ENCODE measurements around the gene TTI1.
"Not testable (repeated sequence)": the region's sequence is repeated elsewhere in the genome, so short reads cannot be mapped to it uniquely, and the experiment has no call there.

The TTI1 gene

DNA sequence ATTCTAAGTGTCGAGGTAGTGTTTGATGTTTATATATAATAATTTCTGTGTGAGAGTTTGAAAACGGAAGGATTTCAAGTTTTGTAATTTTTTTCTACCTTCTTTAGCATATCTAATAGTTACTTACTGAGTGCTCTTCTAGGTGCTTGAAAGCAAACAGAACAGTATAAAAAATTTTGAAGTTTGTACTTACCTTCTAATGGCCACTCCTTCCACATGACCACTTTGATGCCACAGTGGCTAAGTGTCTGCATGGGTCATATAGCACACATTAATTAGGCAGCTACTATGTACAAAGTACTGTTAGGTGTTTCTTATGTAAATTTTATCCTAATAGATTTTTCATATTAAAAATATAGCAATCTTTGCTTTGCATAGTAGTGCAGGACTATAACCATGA, 21.4 kb upstream of the TTI1 start:
- no peak for DNase-seq

DNA sequence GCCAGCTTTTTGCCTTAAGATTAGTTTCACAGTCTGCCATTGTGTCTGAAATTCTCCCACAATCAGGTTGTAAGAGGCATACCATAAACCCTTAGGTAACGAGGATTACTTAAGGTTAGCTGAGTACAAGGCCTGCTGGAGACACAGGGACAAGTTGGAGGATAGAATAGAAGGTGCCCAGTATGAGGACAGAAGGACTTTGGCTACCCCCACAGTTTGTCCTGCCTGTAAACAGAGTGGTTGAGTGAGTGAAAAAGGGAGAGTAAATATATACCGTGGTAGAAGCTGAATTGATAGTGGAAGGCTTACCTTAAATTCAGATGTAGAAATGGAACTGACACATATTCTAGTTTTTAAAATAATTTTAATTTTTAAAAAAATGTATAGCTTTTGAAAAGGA, 19.6 kb upstream of the TTI1 start:
- DNase-seq = no peak

- no peak for DNase-seq
Measured at GRCh38 chr20:38050686-38051085, 17.4 kb upstream of the TTI1 start.

DNA sequence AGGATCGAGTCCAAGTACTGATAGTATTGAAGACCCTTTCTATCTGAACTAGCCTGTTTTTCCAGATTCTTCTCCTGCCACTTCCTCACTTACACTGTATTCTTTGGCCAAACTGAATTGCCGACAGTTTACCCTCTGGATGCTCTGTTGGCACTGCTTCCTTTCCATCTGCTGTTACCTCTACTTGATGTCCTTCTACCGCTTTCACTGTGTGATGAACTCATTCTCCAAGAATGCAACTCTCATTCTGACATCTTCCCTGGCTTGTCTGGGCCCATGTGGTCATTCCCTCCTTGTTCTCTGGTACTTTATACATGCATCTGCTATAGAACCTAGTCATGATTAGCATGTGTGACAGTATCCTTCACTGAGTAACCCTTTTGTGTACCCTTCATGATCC, 16.5 kb upstream of the TTI1 start:
- no peak for DNase-seq

DNA sequence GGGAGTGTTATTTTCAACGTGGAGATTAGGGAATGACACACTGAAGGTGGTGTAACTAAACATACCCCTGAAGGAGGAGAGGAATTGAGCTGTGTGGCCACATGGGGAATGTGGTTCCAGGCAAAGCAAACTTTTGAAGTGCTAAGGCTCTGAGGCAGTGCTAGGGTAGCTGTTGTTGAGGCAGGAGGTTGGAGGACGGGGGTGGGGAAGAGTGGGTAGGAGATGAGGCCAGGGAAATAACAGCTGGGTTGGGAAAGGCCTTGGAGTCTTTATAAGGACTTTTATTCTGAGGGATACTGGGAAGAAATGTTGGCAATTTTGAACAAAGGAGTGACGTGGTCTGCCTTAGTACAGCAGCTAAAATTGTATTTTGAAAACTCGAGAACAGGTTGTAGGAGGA, 13.3 kb upstream of the TTI1 start:
- DNase-seq = no peak

DNA sequence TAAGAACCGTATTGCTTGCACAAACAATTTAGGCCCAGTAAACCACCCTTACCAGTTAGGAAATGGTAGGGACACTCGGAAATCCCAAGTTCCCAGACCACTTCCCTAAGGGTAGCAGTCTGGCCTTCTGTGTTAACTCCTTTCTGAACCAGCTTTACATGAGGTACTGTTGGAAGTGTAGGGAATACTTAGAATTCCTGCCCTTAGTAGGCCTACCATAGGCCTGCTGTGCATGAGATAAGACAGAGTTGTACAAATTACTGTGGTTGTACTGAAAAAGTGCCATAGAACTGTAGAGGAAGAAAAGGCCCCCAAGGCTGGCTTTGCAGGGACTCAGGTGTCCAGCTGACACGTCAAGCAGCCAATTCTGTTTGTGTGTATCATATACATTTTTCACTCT, 11.4 kb upstream of the TTI1 start:
- no peak for DNase-seq

DNA sequence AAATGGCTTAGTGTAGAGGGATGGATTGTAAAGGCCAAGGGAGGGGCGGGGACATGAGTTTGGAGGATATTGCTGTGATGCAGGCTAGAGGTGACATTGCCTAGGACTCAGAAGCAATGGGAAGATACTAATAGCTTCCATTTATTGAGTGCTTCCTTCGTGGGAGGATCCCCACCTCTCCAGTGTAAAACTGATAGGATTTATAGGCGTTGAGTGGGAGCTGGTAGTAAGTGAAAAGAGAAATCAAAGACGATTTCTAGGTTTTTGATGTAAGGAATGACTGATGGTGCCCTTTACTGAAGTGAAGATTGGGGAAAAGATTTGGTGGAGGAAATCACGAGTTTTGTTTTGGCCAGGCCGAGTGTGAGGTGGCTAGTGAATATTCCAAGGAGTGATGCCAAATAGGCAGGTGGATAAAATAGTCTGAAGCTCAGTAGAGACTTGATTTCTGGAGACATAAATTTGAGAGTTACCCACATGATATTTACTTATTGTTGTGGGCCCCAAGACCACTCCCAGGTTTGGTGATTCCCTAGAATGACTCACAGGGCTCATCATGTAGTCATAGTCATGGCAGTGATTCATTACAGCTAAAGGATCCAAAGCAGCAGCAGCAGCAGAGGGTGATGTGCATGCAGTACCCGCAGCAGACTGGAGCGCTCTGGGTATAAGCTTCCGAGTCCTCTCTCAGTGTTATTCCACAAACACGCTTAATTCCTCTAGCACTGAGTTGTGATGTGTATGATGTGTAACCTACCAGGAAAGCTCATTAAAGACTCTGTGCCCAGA, 10.4 kb upstream of the TTI1 start:
- no peak for DNase-seq

- DNase-seq = no peak
Measured at GRCh38 chr20:38040276-38040675, 7.0 kb upstream of the TTI1 start.

DNA sequence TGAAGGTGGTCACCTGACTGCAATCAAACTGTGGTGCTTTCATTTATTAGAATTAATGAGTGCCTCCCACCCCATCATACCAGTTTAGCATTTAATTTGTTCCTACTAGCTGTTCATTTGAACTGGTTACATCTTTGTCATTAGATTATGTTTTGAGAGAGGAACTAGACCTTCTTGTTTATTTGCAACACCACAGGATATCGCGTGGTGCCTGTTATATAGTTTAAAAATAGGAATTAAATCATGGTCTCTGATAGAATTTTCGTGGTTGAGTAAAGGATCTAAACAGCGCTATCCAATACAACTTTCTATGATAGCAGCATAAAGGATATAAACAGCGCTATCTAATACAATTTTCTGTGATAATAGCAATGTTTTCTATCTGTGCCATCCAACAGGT, 3.1 kb upstream of the TTI1 start:
- DNase-seq = no peak

DNA sequence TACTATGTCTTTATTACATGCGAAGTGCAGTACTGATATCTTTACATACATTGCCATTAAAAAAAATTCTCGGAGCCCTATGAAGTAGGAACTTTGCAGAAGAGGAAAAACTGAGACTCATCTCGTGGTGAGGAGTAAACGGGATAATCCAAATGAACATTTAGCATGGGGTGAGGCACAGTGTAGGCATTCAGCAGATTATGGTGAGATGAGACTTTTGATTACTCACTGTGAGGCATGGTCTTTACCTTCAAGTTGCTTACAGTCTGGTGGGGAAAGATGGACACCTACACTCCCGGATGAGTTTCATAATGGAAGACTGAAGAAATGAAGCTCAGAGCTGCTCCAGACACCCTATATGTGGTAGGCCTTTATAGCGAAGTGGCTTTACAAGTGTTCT, 1.7 kb upstream of the TTI1 start:
- DNase-seq = no peak

DNA sequence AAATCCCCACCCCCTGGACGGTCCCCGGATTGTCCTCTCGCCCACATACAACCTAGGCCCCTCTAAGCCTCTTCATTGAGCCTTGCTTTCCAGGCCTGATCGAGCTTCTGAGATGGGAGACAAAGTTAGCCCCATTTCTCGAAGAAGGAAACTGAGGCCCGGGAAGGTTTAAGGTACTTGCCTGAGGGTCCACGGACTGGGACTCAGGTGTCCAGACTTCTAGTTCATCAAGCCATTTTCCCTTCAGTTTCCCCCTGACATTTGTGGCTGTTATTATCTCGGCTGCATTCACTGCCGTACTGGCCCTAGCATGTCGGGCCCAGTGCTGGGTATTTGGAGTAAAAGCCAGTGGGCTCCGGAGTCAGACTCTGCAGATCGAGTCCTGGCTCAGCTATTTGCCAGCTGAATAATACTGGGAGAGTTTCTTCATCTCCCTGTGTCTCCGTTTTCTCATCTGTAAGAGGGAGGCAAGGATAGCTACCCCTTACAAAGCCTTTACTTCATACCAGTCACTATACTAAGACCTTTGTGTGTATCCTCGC, 923 bp upstream of the TTI1 start:
- DNase-seq = no peak

DNA sequence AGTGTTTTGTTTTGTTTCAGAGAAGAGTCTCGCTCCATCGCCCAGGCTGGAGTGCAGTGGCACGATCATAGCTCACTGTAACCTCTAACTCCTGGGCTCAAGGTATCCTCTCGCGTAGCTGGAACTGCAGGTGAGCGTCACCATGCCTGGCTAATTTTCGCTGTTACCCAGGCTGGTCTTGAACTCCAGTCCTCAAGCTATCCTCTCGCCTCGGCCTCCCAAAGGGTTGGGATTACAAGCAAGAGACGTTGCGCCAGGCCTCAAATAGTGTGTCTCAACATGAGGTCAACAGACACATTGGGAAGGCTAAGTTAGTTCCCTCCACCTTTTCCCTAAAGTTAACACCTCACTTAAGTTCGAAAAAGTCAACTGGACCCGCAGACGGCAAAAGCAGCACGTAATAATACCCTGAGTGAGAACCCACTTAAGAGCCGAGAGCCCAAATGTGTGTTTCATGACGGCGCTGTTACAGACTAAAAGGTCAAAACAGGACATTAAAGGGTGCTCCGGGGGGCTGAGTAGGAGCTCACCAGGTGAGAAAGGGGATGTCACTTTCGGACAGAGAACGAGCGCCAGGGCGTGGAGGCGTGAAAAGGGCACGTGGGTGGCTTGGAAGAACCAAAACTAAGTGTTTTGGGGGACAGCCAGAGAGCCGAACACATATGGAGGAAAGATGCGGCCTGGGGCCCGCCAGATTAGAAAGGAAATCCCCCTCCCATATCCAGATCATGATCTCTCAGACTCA, 499 bp downstream of the TTI1 start:
- DNase-seq = peak; percentile 0

- no peak for DNase-seq
Measured at GRCh38 chr20:38031957-38032356, 1.3 kb downstream of the TTI1 start.

DNA sequence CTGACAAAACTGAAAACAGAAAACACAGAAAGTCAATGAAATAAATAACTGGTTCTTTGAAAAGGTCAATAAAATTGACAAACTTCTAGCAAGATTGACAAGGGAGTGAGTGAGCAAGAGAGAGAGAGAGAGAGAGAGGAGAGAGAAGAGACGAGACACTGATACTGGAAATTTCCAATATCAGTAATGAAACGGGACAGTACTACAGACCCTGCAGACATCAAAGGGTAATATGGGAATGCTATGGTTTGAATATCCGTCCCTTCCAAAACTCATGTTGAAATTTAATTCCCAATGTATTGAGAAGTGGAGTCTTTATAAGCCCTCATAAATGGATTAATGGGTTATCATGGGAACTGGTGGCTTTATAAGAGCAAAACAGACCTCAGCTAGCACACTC, 3.8 kb downstream of the TTI1 start:
- DNase-seq = no peak

- DNase-seq = no peak
Measured at GRCh38 chr20:38024496-38024895, 8.8 kb downstream of the TTI1 start.

- no peak for DNase-seq
Measured at GRCh38 chr20:38023181-38024001, 9.9 kb downstream of the TTI1 start.

DNA sequence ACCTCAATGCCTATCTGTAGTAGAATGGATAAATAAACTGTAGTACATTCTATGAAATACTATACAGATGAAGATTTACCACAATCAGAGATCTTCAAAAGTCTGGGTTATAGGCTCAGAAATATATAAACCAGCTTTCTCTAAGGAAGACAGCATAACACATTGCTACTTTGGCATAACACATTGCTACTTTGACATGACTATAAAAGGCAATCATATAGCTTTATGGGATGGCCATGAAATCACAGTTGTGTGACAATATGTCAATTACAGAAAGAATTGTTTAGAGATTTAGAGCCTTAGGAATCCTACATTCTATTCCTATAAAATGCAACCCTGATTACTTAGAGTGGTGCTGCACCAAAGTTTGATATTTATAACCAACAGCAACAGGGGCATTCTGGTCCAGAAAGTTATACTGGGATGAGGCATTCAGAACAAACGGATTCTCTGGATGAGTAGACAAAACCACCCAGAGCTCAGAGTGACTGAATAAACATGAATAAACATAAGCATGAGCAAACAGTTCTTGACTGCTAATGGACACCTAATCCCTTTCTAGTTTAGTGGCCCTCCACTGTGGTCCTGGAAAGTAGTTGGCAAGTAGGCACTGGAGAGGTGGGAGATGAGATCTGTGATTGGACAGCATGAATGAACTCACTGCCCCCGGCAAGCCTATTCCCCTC, 12.0 kb downstream of the TTI1 start:
- no peak for DNase-seq

GRCh38 chr20:38018385-38018784, 14.9 kb downstream of the TTI1 start:
- no peak for DNase-seq

GRCh38 chr20:38017959-38018358, 15.3 kb downstream of the TTI1 start:
- DNase-seq = no peak

GRCh38 chr20:38013887-38014286, 19.4 kb downstream of the TTI1 start:
- no peak for DNase-seq

GRCh38 chr20:38012332-38012731, 20.9 kb downstream of the TTI1 start:
- no peak for DNase-seq

- DNase-seq = no peak
Measured at GRCh38 chr20:38011696-38012095, 21.6 kb downstream of the TTI1 start.

- not testable (repeated sequence) for DNase-seq
Measured at GRCh38 chr20:38009416-38009815, 23.8 kb downstream of the TTI1 start.

Data from T-helper 9 cell (primary cell).